ENCODE data around the gene PIK3R1. TPM values are rescaled to one million over a fixed set of nuclear protein-coding genes. Genes with fewer than 3 reads are reported as not detected.

PIK3R1 gene
- total and polyA plus RNA-seq, 2 of the 4 experiments (the other 2 are of a cell fraction), result 2.4 to 9.3 TPM

DNA sequence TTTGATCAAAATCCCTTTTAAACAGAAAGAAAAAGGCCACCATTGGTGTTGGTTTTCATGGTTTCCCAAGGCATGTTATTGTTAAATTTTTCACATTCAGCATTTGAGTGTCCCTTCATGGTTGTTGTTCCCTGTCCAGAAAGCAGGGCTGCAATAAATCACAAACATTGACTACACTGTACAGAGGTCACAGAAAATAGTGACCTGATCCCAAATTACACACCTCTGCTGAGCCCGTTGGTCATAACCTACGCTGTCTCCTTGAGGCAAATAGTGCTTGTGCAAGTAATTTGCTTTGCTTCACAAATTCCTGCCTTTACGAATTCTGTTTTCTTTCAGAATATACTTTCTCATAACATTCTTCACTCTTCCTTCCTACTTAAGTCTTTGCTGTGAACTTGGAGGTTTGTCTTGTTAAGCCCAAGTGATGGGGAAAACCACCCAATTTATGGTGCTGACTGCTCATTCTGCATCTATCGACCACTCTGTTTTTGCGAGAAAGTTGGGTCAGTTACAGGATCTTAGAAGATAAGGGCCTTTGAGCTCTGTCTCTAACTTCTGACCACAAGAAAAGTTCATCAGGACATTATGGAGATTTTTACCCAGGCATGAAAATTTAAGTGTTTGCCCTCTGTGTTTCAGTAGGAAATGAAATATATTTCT is 16.0 kb downstream of the PIK3R1 start:
- Histone ChIP-seq H3K14ac (replicated peaks; ENCODE audit: low read depth, low read length) (no peak overlapping the region), H3K23ac (ENCODE audit: low read depth, low read length) (no peak overlapping the region), H3K4me2 (ENCODE audit: low read depth, low read length) (no peak overlapping the region), H3K27me3 (ENCODE audit: control insufficient read depth, insufficient read depth, low read length) (no peaks in the 10 kb centered on the region), H3K36me3 (ENCODE audit: control insufficient read depth, insufficient read depth, low read length) (peaks cover 10% of the 10 kb centered on the region), H3K9me1 (ENCODE audit: insufficient read depth, low read length) (peaks cover 2% of the 10 kb centered on the region; the same call in 1 of the 2 replicates), H2AK5ac (ENCODE audit: low read depth, low read length) (no peak overlapping the region), H3K4ac (ENCODE audit: low read depth, low read length) (no peak overlapping the region), H4K8ac (ENCODE audit: low read depth in 2 of 2, low read length in 2 of 2) (no peak overlapping the region), H3K4me1 (ENCODE audit: control insufficient read depth, insufficient read depth, low read length) (no peaks in the 10 kb centered on the region), H2BK20ac (ENCODE audit: low read depth, low read length) (no peak overlapping the region), H3K79me1 (ENCODE audit: low read depth in 1 of 2, low read length in 2 of 2) (peaks cover 24 to 36% of the 10 kb centered on the region in 2 experiments), H2BK5ac (ENCODE audit: low read depth, low read length, poor library complexity, severe bottlenecking) (no peak overlapping the region), H2BK15ac (ENCODE audit: low read depth, low read length) (no peak overlapping the region), H3K4me3 (ENCODE audit: insufficient read depth, low read depth, low read length) (no peak overlapping the region), H4K5ac (ENCODE audit: low read depth, low read length) (no peak overlapping the region), H3K56ac (ENCODE audit: extremely low read depth, insufficient read depth, low read length) (no peak overlapping the region), H4K91ac (ENCODE audit: insufficient read depth, low read depth, low read length) (no peak overlapping the region), H3K27ac (ENCODE audit: insufficient read depth, low read length) (no peak overlapping the region), H2BK120ac (ENCODE audit: low read depth, low read length) (no peak overlapping the region), H4K20me1 (ENCODE audit: insufficient read depth, low read length) (peaks cover 5% of the 10 kb centered on the region; the same call in 1 of the 2 replicates), H2AFZ (replicated peaks; ENCODE audit: low read length, poor library complexity) (no peak overlapping the region), H3K18ac (ENCODE audit: low read depth, low read length) (no peak overlapping the region), H3K9me3 (ENCODE audit: control insufficient read depth, insufficient read depth, low read length) (no peaks in the 10 kb centered on the region), H3K9ac (ENCODE audit: low read depth, low read length) (no peak overlapping the region), H2AK9ac (replicated peaks; ENCODE audit: low read depth, low read length, poor library complexity) (no peak overlapping the region)
- ATAC-seq (ENCODE audit: low read depth), result no peak
- in situ Hi-C loops (cut with MboI; ENCODE audit: low sequenced_read_pairs), result no loop called here
- ChIA-PET POLR2A (ENCODE audit: unreplicated experiment) (no interaction called here), CTCF (interaction anchor here (0.9 kb wide), 1 partner anchor 22 kb away, joined by 3 read pairs; no protein-coding TSS in a partner anchor)
- no TSS peak for BruUV-seq (replicated peaks)
- intact Hi-C loops (cut with micrococcal nuclease), result loop anchor here (10.0 kb wide), 1 partner anchor 387 kb away; no protein-coding TSS in a partner anchor
- no peak for DNase-seq
- no peak for TF ChIP-seq MAZ (IDR thresholded peaks at IDR 0.05; ENCODE audit: borderline replicate concordance, low read depth, low read length)
- TF ChIP-seq FOS (IDR thresholded peaks at IDR 0.05; ENCODE audit: low read depth, low read length), result no peak
- TF ChIP-seq, protein P1, sequence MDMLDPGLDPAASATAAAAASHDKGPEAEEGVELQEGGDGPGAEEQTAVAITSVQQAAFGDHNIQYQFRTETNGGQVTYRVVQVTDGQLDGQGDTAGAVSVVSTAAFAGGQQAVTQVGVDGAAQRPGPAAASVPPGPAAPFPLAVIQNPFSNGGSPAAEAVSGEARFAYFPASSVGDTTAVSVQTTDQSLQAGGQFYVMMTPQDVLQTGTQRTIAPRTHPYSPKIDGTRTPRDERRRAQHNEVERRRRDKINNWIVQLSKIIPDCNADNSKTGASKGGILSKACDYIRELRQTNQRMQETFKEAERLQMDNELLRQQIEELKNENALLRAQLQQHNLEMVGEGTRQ (IDR thresholded peaks at IDR 0.05; ENCODE audit: low read depth, low read length), result no peak
- no peak for TF ChIP-seq CHD1 (IDR thresholded peaks at IDR 0.05; ENCODE audit: low read depth, low read length)
- TF ChIP-seq NFE2L2 (IDR thresholded peaks at IDR 0.05; ENCODE audit: low read depth, low read length), result no peak
- TF ChIP-seq, protein P2, sequence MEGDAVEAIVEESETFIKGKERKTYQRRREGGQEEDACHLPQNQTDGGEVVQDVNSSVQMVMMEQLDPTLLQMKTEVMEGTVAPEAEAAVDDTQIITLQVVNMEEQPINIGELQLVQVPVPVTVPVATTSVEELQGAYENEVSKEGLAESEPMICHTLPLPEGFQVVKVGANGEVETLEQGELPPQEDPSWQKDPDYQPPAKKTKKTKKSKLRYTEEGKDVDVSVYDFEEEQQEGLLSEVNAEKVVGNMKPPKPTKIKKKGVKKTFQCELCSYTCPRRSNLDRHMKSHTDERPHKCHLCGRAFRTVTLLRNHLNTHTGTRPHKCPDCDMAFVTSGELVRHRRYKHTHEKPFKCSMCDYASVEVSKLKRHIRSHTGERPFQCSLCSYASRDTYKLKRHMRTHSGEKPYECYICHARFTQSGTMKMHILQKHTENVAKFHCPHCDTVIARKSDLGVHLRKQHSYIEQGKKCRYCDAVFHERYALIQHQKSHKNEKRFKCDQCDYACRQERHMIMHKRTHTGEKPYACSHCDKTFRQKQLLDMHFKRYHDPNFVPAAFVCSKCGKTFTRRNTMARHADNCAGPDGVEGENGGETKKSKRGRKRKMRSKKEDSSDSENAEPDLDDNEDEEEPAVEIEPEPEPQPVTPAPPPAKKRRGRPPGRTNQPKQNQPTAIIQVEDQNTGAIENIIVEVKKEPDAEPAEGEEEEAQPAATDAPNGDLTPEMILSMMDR (conservative IDR thresholded peaks at IDR 0.05; ENCODE audit: low read depth, low read length), result no peak
- no peak for TF ChIP-seq CEBPB (IDR thresholded peaks at IDR 0.05; ENCODE audit: low read depth, low read length)
- TF ChIP-seq, protein P3, sequence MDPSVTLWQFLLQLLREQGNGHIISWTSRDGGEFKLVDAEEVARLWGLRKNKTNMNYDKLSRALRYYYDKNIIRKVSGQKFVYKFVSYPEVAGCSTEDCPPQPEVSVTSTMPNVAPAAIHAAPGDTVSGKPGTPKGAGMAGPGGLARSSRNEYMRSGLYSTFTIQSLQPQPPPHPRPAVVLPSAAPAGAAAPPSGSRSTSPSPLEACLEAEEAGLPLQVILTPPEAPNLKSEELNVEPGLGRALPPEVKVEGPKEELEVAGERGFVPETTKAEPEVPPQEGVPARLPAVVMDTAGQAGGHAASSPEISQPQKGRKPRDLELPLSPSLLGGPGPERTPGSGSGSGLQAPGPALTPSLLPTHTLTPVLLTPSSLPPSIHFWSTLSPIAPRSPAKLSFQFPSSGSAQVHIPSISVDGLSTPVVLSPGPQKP (IDR thresholded peaks at IDR 0.05; ENCODE audit: borderline replicate concordance, low read depth, low read length), result no peak
- no peak for TF ChIP-seq RFX5 (IDR thresholded peaks at IDR 0.05; ENCODE audit: low read depth, low read length)
- no peak for TF ChIP-seq POLR2A (IDR thresholded peaks at IDR 0.05; ENCODE audit: low read depth, low read length)
- TF ChIP-seq RAD21 (IDR thresholded peaks at IDR 0.05; ENCODE audit: low read length), result no peak
- no peak for TF ChIP-seq SMC3 (IDR thresholded peaks at IDR 0.05; ENCODE audit: low read depth, low read length)
- TF ChIP-seq MXI1 (IDR thresholded peaks at IDR 0.05; ENCODE audit: borderline replicate concordance, low read depth, low read length), result no peak
- TF ChIP-seq RCOR1 (IDR thresholded peaks at IDR 0.05; ENCODE audit: insufficient replicate concordance, low read length), result no peak
- dilution Hi-C loops (cut with HindIII; ENCODE audit: low sequenced_read_pairs, unreplicated experiment), result no loop called here
- no CpG with 5 or more reads among the region's 5 CpGs for WGBS, 2 experiments (ENCODE audit: extremely low coverage in 2 of 2, insufficient read length in 1 of 2)
